ENCODE measurements around the gene CDK1.

- TF ChIP-seq CTCF (IDR thresholded peaks at IDR 0.05; ENCODE audit: low read length) (no peak), EZH2 (IDR thresholded peaks at IDR 0.05; ENCODE audit: borderline replicate concordance, low read length) (no peak)
Observed at GRCh38 chr10:60733517-60733822, 44.8 kb upstream of the CDK1 start.
